ENCODE data around the gene PSKH1. TPM values are rescaled to one million over a fixed set of nuclear protein-coding genes. Genes with fewer than 3 reads are reported as not detected.
A peak's percentile ranks its signal among the peaks of the same experiment; 100 is the strongest.

Gene PSKH1
- total and polyA plus RNA-seq, 4 donors = 11.8 to 32.9 (median 21.2) TPM

DNA sequence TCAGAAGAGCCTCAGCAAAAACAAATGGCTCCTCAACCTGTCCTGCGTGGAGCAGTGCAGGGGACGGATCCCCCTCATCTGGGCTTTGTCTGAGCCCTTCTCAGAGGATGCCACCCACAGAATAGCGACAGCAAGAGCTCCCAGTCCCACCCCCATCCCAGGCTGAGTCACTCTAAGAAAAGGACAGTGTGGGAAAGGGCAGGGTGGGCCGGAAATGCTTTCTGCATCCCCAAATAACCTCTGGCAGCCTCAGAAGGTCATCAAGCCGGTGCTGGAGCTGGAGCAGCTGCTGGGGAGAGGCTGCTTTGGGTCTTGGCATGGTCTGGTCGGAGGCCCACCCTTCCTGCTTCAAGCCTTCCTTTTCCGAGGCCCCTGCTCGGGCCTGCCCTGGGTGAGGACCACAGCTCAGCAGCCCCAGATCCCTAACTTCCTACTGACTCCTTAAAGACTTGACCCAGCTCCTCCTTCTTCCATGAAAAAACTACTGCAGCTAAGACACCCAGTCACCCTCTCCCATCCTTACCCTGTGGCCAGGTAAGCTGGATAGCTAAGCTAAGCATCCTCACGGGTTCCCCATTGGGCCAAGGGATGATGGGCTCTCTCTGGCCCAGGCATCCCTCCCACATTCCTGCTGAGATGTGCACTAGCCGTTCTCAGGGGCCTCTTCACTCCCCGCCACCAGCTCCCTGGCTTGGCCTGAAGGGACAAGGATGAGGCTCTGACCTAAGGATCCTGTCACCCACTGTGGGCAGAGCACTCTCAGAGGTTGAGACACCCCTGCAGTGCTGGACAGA is 66.7 kb downstream of the PSKH1 start:
- no peaks in the 10 kb centered on the region for H3K27me3 ChIP-seq (ENCODE audit: control insufficient read depth in 3 of 3, insufficient read depth in 3 of 3, low read length in 2 of 3)
- DNase-seq = peak in 1 of 3 donors; percentile 49
- peaks cover 9 to 49% (median 31%) of the 10 kb centered on the region in 4 donors for H3K36me3 ChIP-seq (ENCODE audit: control insufficient read depth in 4 of 4, insufficient read depth in 4 of 4, low read length in 4 of 4)
- TF ChIP-seq, protein P1, sequence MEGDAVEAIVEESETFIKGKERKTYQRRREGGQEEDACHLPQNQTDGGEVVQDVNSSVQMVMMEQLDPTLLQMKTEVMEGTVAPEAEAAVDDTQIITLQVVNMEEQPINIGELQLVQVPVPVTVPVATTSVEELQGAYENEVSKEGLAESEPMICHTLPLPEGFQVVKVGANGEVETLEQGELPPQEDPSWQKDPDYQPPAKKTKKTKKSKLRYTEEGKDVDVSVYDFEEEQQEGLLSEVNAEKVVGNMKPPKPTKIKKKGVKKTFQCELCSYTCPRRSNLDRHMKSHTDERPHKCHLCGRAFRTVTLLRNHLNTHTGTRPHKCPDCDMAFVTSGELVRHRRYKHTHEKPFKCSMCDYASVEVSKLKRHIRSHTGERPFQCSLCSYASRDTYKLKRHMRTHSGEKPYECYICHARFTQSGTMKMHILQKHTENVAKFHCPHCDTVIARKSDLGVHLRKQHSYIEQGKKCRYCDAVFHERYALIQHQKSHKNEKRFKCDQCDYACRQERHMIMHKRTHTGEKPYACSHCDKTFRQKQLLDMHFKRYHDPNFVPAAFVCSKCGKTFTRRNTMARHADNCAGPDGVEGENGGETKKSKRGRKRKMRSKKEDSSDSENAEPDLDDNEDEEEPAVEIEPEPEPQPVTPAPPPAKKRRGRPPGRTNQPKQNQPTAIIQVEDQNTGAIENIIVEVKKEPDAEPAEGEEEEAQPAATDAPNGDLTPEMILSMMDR (IDR thresholded peaks at IDR 0.05; ENCODE audit: control extremely low read depth, extremely low read depth) = no peak
- WGBS, 2 donors = 66 to 79% methylated on average over 11 of the region's 11 CpGs
- peak overlapping the region; percentile 77 to 84 for H3K27ac ChIP-seq (ENCODE audit: low read depth in 1 of 2, low read length in 1 of 2)
- H3K9ac ChIP-seq (ENCODE audit: insufficient read depth in 1 of 2, low read length in 2 of 2) = no peak overlapping the region
- no peaks in the 10 kb centered on the region for H3K9me3 ChIP-seq (ENCODE audit: control insufficient read depth in 4 of 4, insufficient read depth in 3 of 4, low read length in 3 of 4)
- no peak overlapping the region for H3K4me3 ChIP-seq
- ATAC-seq (ENCODE audit: insufficient read depth, low FRiP score) = peak; percentile 32
- peaks cover 0 to 41% (median 12%) of the 10 kb centered on the region in 5 donors for H3K4me1 ChIP-seq (ENCODE audit: control insufficient read depth in 5 of 5, insufficient read depth in 5 of 5, low read length in 5 of 5)

DNA sequence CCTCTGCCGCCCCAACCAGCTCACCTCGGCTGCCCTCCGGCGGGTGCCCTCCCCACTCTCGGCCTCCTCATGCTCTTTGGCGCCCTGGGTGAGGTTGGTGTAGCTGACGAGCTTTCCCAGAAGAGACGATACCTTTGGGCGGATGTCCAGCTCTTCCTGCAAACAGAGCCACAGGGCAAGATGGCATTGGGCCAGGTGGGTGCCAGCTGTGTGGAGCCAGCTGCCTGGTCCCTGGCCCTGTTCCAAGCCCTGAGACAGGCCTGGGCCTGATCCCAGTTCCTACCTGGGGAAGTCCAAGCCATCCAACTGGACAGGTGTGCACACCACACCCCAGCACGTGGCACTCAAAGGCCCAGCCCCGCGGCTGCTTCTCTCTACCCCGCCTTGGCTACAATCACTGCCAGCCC is 68.5 kb downstream of the PSKH1 start:
- H3K27ac ChIP-seq (ENCODE audit: low read depth in 1 of 2, low read length in 1 of 2) = peak overlapping the region; percentile 29 to 77
- peaks cover 9 to 50% (median 28%) of the 10 kb centered on the region in 4 donors for H3K36me3 ChIP-seq (ENCODE audit: control insufficient read depth in 4 of 4, insufficient read depth in 4 of 4, low read length in 4 of 4)
- TF ChIP-seq, protein P1 (IDR thresholded peaks at IDR 0.05; ENCODE audit: control extremely low read depth, extremely low read depth) = no peak
- WGBS, 2 donors = 71 to 82% methylated on average over 13 of the region's 13 CpGs
- ATAC-seq (ENCODE audit: insufficient read depth, low FRiP score) (no peak), DNase-seq (no peak)
- no peaks in the 10 kb centered on the region for H3K27me3 ChIP-seq (ENCODE audit: control insufficient read depth in 3 of 3, insufficient read depth in 3 of 3, low read length in 2 of 3)
- peaks cover 4 to 49% (median 13%) of the 10 kb centered on the region in 5 donors for H3K4me1 ChIP-seq (ENCODE audit: control insufficient read depth in 5 of 5, insufficient read depth in 5 of 5, low read length in 5 of 5)
- H3K9me3 ChIP-seq (ENCODE audit: control insufficient read depth in 4 of 4, insufficient read depth in 3 of 4, low read length in 3 of 4) = no peaks in the 10 kb centered on the region
- H3K4me3 ChIP-seq = no peak overlapping the region
- H3K9ac ChIP-seq (ENCODE audit: insufficient read depth in 1 of 2, low read length in 2 of 2) = no peak overlapping the region

DNA sequence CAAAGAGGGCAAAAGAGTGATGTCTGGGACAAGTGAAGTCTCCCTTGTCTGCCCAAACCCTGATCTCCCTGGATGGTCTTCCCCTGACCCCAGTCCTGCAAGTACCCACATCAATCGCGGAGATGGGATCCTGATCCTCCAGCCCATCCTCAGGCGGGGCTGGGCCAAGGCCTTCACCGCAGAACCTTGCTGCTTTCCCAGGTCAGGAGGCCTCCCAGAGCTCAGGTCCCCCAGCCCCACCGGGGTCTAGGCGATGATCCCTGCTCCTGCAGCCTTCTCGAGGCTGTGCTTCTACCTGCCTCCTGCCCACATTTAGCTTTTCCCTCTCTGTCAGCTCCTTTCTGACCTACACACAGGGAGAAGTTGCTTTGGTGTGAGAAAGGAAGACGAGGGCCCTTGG is 69.1 kb downstream of the PSKH1 start:
- H3K27ac ChIP-seq (ENCODE audit: low read depth in 1 of 2, low read length in 1 of 2) = peak overlapping the region in 1 of 2 donors; percentile 9

More for the DNA sequence above, 69.1 kb downstream of the PSKH1 start:
- Histone ChIP-seq H3K4me1 (ENCODE audit: control insufficient read depth in 5 of 5, insufficient read depth in 5 of 5, low read length in 5 of 5) (peaks cover 10 to 55% (median 18%) of the 10 kb centered on the region in 5 donors), H3K36me3 (ENCODE audit: control insufficient read depth in 4 of 4, insufficient read depth in 4 of 4, low read length in 4 of 4) (peaks cover 9 to 50% (median 28%) of the 10 kb centered on the region in 4 donors), H3K9ac (ENCODE audit: insufficient read depth in 1 of 2, low read length in 2 of 2) (no peak overlapping the region), H3K4me3 (no peak overlapping the region), H3K9me3 (ENCODE audit: control insufficient read depth in 4 of 4, insufficient read depth in 3 of 4, low read length in 3 of 4) (no peaks in the 10 kb centered on the region), H3K27me3 (ENCODE audit: control insufficient read depth in 3 of 3, insufficient read depth in 3 of 3, low read length in 2 of 3) (no peaks in the 10 kb centered on the region)
- ATAC-seq (ENCODE audit: insufficient read depth, low FRiP score) (no peak), DNase-seq (no peak)
- 96 to 98% methylated on average over 8 of the region's 8 CpGs for WGBS, 2 donors
- TF ChIP-seq, protein P1 (IDR thresholded peaks at IDR 0.05; ENCODE audit: control extremely low read depth, extremely low read depth) = no peak

Measured in lung (tissue), 12 donors.